Keratinocyte (primary cell): ENCODE results near the gene WNT4. TPM values are rescaled to one million over a fixed set of nuclear protein-coding genes. Genes with fewer than 3 reads are reported as not detected.

Experiments
- DNase-seq: peaks from one replicate; pipeline ENCODE4 v3.0.0-alpha.2; 2011; ENCODE audit warnings: low read depth, missing footprints, low spot score
- FAIRE-seq: peaks from 2 replicates; lab custom pipeline; 2011; peaks lifted over from hg19 to GRCh38; lab: Jason Lieb, UNC
- H2AFZ ChIP-seq: 2 replicates; pipeline ENCODE4 v1.6.0; 2012; ENCODE audit warnings: low read length, control low read depth, inconsistent platforms; ENCODE audit not compliant: control insufficient read depth
- H3K27ac ChIP-seq: 2 replicates; pipeline ENCODE4 v1.5.1; 2011; ENCODE audit warnings: low read length; ENCODE audit not compliant: control insufficient read depth, insufficient read depth
- H3K27me3 ChIP-seq: 3 replicates; pipeline ENCODE4 v1.6.0; 2011; ENCODE audit warnings: low read length; ENCODE audit not compliant: control insufficient read depth, insufficient read depth; ENCODE audit errors: extremely low read depth
- H3K36me3 ChIP-seq, 2 experiments: 2 replicates in 1 of 2; 3 replicates in 1 of 2; pipeline ENCODE4 v1.5.1; 2011; ENCODE audit warnings: low read length in 2 of 2, mild to moderate bottlenecking in 1 of 2; ENCODE audit not compliant: control insufficient read depth in 2 of 2, insufficient read depth in 2 of 2; ENCODE audit errors: extremely low read depth in 1 of 2
- H3K4me1 ChIP-seq: 3 replicates; pipeline ENCODE4 v1.5.1; 2011; ENCODE audit warnings: low read length; ENCODE audit not compliant: control insufficient read depth, insufficient read depth; ENCODE audit errors: extremely low read depth
- H3K4me2 ChIP-seq: 3 replicates; pipeline ENCODE4 v1.6.0; 2011; ENCODE audit warnings: low read depth, low read length; ENCODE audit not compliant: control insufficient read depth, insufficient read depth; ENCODE audit errors: extremely low read depth
- H3K4me3 ChIP-seq, 3 experiments: fragments of 200-600 bp in 1 of 3; sonication (generic) in 1 of 3; 2 replicates in 2 of 3; 3 replicates in 1 of 3; pipeline ENCODE4 v1.5.1; 2011 to 2016; ENCODE audit warnings: low read length in 3 of 3, mild to moderate bottlenecking in 3 of 3, control low read depth in 2 of 3, inconsistent platforms in 1 of 3, low read depth in 1 of 3, mixed read lengths in 1 of 3, mixed run types in 1 of 3, moderate library complexity in 1 of 3; ENCODE audit not compliant: control insufficient read depth in 2 of 3, insufficient read depth in 2 of 3; ENCODE audit errors: extremely low read depth in 1 of 3
- H3K79me2 ChIP-seq: 2 replicates; pipeline ENCODE4 v1.6.0; 2012; ENCODE audit warnings: low read length; ENCODE audit not compliant: control insufficient read depth, insufficient read depth
- H3K9ac ChIP-seq: 3 replicates; pipeline ENCODE4 v1.6.0; 2011; ENCODE audit warnings: low read length; ENCODE audit not compliant: control insufficient read depth, insufficient read depth; ENCODE audit errors: extremely low read depth
- H3K9me1 ChIP-seq: 3 replicates; pipeline ENCODE4 v1.6.0; 2011; ENCODE audit warnings: low read length; ENCODE audit not compliant: control insufficient read depth, insufficient read depth; ENCODE audit errors: extremely low read depth
- H3K9me3 ChIP-seq: 2 replicates; pipeline ENCODE4 v1.5.1; 2012; ENCODE audit warnings: low read depth, low read length; ENCODE audit not compliant: control insufficient read depth
- H4K20me1 ChIP-seq: 3 replicates; pipeline ENCODE4 v1.6.0; 2011; ENCODE audit warnings: low read length; ENCODE audit not compliant: control insufficient read depth, insufficient read depth; ENCODE audit errors: extremely low read depth
- EZH2 ChIP-seq: IDR thresholded peaks from one replicate; pipeline ENCODE4 v1.6.1; 2012; ENCODE audit warnings: inconsistent platforms, mild to moderate bottlenecking, low read length, moderate library complexity
- dilution Hi-C: fragments of 300-500 bp; cut with MboI; formaldehyde crosslinking; loops from one replicate; pipeline ENCODE4 v1.7.0; 2020; ENCODE audit warnings: low sequenced_read_pairs; ENCODE audit not compliant: extremely low pct_ligation_motif_present
- polyA plus RNA-seq, 5 experiments: library from polyadenylated mRNA; depleted of rRNA in 3 of 5; stranded (reverse) in 3 of 5; stranded (forward) in 1 of 5; unstranded in 1 of 5; fragments of >200 nt; gene quantifications; 1 replicate in 1 of 5; 2 replicates in 3 of 5; 3 replicates in 1 of 5; pipeline versions ENCODE4 v1.2.1 to v1.2.3, GENCODE V29; 2011 to 2012; ENCODE audit warnings: missing spikeins in 2 of 5, low read depth in 1 of 5, low replicate concordance in 1 of 5
- TF ChIP-seq, protein P1 (sequence below), 3 experiments: IDR thresholded peaks in 1 of 3; conservative IDR thresholded peaks in 1 of 3; optimal IDR thresholded peaks in 1 of 3; 2 replicates in 2 of 3; 3 replicates in 1 of 3; pipeline versions ENCODE3 to v1.5.1; 2011; ENCODE audit warnings: low read length in 3 of 3, mild to moderate bottlenecking in 3 of 3, moderate library complexity in 2 of 3, control low read depth in 1 of 3, inconsistent platforms in 1 of 3; ENCODE audit not compliant: insufficient read depth in 2 of 3; ENCODE audit errors: extremely low read depth in 1 of 3

The WNT4 gene
- polyA plus RNA-seq, 1 donor (not counting 4 experiments of a cell fraction or from before 2014, with no cell fraction given) = 2.6 TPM

DNA sequence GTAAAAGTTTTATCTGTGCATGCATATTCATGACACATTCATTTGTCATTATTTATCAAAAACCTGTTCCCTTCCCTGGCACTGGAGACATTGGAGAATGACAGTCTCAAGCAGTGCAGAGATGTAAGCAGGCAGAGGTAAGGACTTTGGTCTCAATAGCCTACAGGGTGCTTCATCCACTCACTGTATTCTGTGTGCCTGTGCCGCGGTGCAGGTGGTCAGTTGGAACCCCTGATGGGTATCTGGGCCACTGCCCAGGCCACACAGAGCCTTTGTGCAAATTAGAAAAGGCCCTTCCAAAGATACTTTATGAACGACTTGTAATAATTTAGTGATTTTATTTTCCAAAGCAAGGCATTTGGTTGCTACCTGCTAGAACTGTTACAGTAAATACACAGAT, 46.4 kb downstream of the WNT4 start:
- no peak overlapping the region for H2AFZ ChIP-seq
- H3K79me2 ChIP-seq = peaks cover 76% of the 10 kb centered on the region
- no peaks in the 10 kb centered on the region for H3K27me3 ChIP-seq
- peaks cover 24% of the 10 kb centered on the region for H4K20me1 ChIP-seq
- no peaks in the 10 kb centered on the region for H3K9me1 ChIP-seq
- H3K27ac ChIP-seq = no peak overlapping the region
- no peak for FAIRE-seq
- dilution Hi-C loops = no loop called here
- H3K9me3 ChIP-seq = no peaks in the 10 kb centered on the region
- H3K4me1 ChIP-seq = no peaks in the 10 kb centered on the region
- no peak overlapping the region for H3K4me2 ChIP-seq
- H3K4me3 ChIP-seq = no peak overlapping the region
- H3K36me3 ChIP-seq = peaks cover 27 to 46% of the 10 kb centered on the region in 2 experiments
- TF ChIP-seq, protein P1, sequence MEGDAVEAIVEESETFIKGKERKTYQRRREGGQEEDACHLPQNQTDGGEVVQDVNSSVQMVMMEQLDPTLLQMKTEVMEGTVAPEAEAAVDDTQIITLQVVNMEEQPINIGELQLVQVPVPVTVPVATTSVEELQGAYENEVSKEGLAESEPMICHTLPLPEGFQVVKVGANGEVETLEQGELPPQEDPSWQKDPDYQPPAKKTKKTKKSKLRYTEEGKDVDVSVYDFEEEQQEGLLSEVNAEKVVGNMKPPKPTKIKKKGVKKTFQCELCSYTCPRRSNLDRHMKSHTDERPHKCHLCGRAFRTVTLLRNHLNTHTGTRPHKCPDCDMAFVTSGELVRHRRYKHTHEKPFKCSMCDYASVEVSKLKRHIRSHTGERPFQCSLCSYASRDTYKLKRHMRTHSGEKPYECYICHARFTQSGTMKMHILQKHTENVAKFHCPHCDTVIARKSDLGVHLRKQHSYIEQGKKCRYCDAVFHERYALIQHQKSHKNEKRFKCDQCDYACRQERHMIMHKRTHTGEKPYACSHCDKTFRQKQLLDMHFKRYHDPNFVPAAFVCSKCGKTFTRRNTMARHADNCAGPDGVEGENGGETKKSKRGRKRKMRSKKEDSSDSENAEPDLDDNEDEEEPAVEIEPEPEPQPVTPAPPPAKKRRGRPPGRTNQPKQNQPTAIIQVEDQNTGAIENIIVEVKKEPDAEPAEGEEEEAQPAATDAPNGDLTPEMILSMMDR (optimal IDR thresholded peaks at IDR 0.05 in 1 of 3, IDR thresholded peaks at IDR 0.05 in 1 of 3, conservative IDR thresholded peaks at IDR 0.05 in 1 of 3; ENCODE audit: extremely low read depth in 1 of 3, insufficient read depth in 2 of 3, low read length in 3 of 3) = no peak
- no peak for TF ChIP-seq EZH2
- no peak overlapping the region for H3K9ac ChIP-seq
- no peak for DNase-seq

DNA sequence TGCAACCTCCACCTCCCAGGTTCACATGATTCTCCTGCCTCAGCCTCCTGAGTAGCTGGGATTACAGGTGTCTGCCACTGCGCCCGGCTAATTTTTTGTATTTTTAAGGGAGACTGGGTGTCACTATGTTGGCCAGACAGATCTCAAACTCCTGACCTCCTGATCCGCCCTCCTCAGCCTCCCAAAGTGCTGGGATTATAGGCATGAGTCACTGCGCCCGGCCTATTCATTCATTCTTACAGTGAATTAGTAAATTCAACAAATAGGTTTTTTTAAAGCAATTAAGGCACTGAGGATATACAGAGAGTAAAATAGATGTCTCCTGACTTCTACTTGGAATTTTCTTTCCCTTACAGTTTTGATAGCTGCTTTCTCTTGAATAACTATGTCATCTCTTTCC, 46.9 kb downstream of the WNT4 start:
- H3K4me2 ChIP-seq = no peak overlapping the region
- dilution Hi-C loops = no loop called here
- no peaks in the 10 kb centered on the region for H3K27me3 ChIP-seq
- FAIRE-seq (no peak), DNase-seq (no peak)
- no peaks in the 10 kb centered on the region for H3K9me3 ChIP-seq
- H3K79me2 ChIP-seq = peaks cover 76% of the 10 kb centered on the region
- H4K20me1 ChIP-seq = peaks cover 24% of the 10 kb centered on the region
- no peak for TF ChIP-seq EZH2
- TF ChIP-seq, protein P1 (optimal IDR thresholded peaks at IDR 0.05 in 1 of 3, IDR thresholded peaks at IDR 0.05 in 1 of 3, conservative IDR thresholded peaks at IDR 0.05 in 1 of 3; ENCODE audit: extremely low read depth in 1 of 3, insufficient read depth in 2 of 3, low read length in 3 of 3) = no peak
- peaks cover 27 to 42% of the 10 kb centered on the region in 2 experiments for H3K36me3 ChIP-seq
- no peaks in the 10 kb centered on the region for H3K9me1 ChIP-seq
- no peak overlapping the region for H2AFZ ChIP-seq
- H3K9ac ChIP-seq = no peak overlapping the region
- no peak overlapping the region for H3K27ac ChIP-seq
- H3K4me1 ChIP-seq = peaks cover under 1% of the 10 kb centered on the region
- H3K4me3 ChIP-seq = no peak overlapping the region
